H9 (cell line): ENCODE data around the gene MICAL2. TPM values are rescaled to one million over a fixed set of nuclear protein-coding genes. Genes with fewer than 3 reads are reported as not detected.

Source experiments
- DNase-seq: peaks from one replicate; pipeline ENCODE4 v3.0.0-alpha.2; 2017
- H2AFZ ChIP-seq: one replicate; pipeline ENCODE4 v1.6.1; 2013; ENCODE audit warnings: mild to moderate bottlenecking, low read length, control low read depth, moderate library complexity
- H2AK5ac ChIP-seq: 2 replicates; pipeline ENCODE4 v1.6.1; 2013; ENCODE audit warnings: low read length, control low read depth, mixed read lengths; ENCODE audit not compliant: insufficient read length
- H2BK120ac ChIP-seq: one replicate; pipeline ENCODE4 v1.6.1; 2013; ENCODE audit warnings: low read depth, mild to moderate bottlenecking, low read length, control low read depth, inconsistent platforms; ENCODE audit not compliant: poor library complexity, severe bottlenecking
- H2BK12ac ChIP-seq: 2 replicates; pipeline ENCODE4 v1.6.1; 2013; ENCODE audit warnings: low read length, control low read depth, mixed read lengths, low read depth; ENCODE audit not compliant: insufficient read length
- H2BK15ac ChIP-seq: 2 replicates; pipeline ENCODE4 v1.6.1; 2013; ENCODE audit warnings: low read depth, low read length, control low read depth
- H2BK20ac ChIP-seq: one replicate; pipeline ENCODE4 v1.6.1; 2013; ENCODE audit warnings: low read depth, mild to moderate bottlenecking, low read length, control low read depth, inconsistent platforms; ENCODE audit not compliant: poor library complexity, severe bottlenecking
- H2BK5ac ChIP-seq: 2 replicates; pipeline ENCODE4 v1.6.1; 2013; ENCODE audit warnings: low read length, control low read depth, mixed read lengths; ENCODE audit not compliant: insufficient read length
- H3K14ac ChIP-seq: 2 replicates; pipeline ENCODE4 v1.6.1; 2013; ENCODE audit warnings: low read length, control low read depth; ENCODE audit not compliant: insufficient read depth
- H3K18ac ChIP-seq: 2 replicates; pipeline ENCODE4 v1.6.1; 2013; ENCODE audit warnings: low read depth, mild to moderate bottlenecking, mixed read lengths, low read length, control low read depth; ENCODE audit not compliant: insufficient read length
- H3K23ac ChIP-seq: 2 replicates; pipeline ENCODE4 v1.6.1; 2013; ENCODE audit warnings: low read length, control low read depth, mixed read lengths, low read depth; ENCODE audit not compliant: insufficient read length
- H3K23me2 ChIP-seq: 2 replicates; pipeline ENCODE4 v1.6.1; 2013; ENCODE audit warnings: low read depth, mild to moderate bottlenecking, mixed read lengths, low read length, control low read depth; ENCODE audit not compliant: insufficient read length, poor library complexity, severe bottlenecking
- H3K27ac ChIP-seq: 2 replicates; pipeline ENCODE4 v1.5.1; 2013; ENCODE audit warnings: low read length, control low read depth, mixed read lengths, low read depth; ENCODE audit not compliant: insufficient read length
- H3K27me3 ChIP-seq: 2 replicates; pipeline ENCODE4 v1.6.1; 2013; ENCODE audit warnings: low read length, control low read depth, inconsistent platforms; ENCODE audit not compliant: insufficient read depth
- H3K4ac ChIP-seq: 2 replicates; pipeline ENCODE4 v1.6.1; 2013; ENCODE audit warnings: low read depth, mild to moderate bottlenecking, control low read depth, inconsistent platforms, low read length, moderate library complexity
- H3K4me1 ChIP-seq: 2 replicates; pipeline ENCODE4 v1.6.1; 2013; ENCODE audit warnings: low read length, control low read depth, inconsistent platforms; ENCODE audit not compliant: insufficient read depth
- H3K4me2 ChIP-seq: 2 replicates; pipeline ENCODE4 v1.6.1; 2013; ENCODE audit warnings: low read length, control low read depth, mixed read lengths; ENCODE audit not compliant: insufficient read length, insufficient read depth
- H3K56ac ChIP-seq: 2 replicates; pipeline ENCODE4 v1.6.1; 2013; ENCODE audit warnings: low read depth, mild to moderate bottlenecking, mixed read lengths, low read length, control low read depth; ENCODE audit not compliant: insufficient read length
- H3K79me1 ChIP-seq: 2 replicates; pipeline ENCODE4 v1.6.1; 2013; ENCODE audit warnings: low read depth, mild to moderate bottlenecking, moderate library complexity, low read length, control low read depth, inconsistent platforms; ENCODE audit not compliant: insufficient read depth, poor library complexity, severe bottlenecking
- H3K79me2 ChIP-seq: 2 replicates; pipeline ENCODE4 v1.6.1; 2013; ENCODE audit warnings: low read length, control low read depth, inconsistent platforms; ENCODE audit not compliant: insufficient read depth
- H3K9ac ChIP-seq: 2 replicates; pipeline ENCODE4 v1.6.1; 2013; ENCODE audit warnings: low read length, control low read depth, mixed read lengths; ENCODE audit not compliant: insufficient read length; ENCODE audit errors: extremely low read depth
- H3K9me3 ChIP-seq: one replicate; pipeline ENCODE4 v1.6.1; 2013; ENCODE audit warnings: low read depth, low read length, inconsistent platforms; ENCODE audit not compliant: control insufficient read depth
- H3T11ph ChIP-seq: one replicate; pipeline ENCODE4 v1.6.1; 2013; ENCODE audit warnings: mild to moderate bottlenecking, low read length, control low read depth, inconsistent platforms
- H4K20me1 ChIP-seq: one replicate; pipeline ENCODE4 v1.6.1; 2013; ENCODE audit not compliant: control insufficient read depth, insufficient read length, insufficient read depth
- H4K5ac ChIP-seq: 2 replicates; pipeline ENCODE4 v1.6.1; 2013; ENCODE audit warnings: low read depth, mild to moderate bottlenecking, mixed read lengths, low read length, control low read depth; ENCODE audit not compliant: insufficient read length
- H4K8ac ChIP-seq: replicated peaks from 2 replicates; pipeline ENCODE4 v1.6.1; 2013; ENCODE audit warnings: low read length, control low read depth, mixed read lengths, low read depth; ENCODE audit not compliant: insufficient read length
- H4K91ac ChIP-seq: 2 replicates; pipeline ENCODE4 v1.6.1; 2013; ENCODE audit warnings: low read depth, mild to moderate bottlenecking, moderate library complexity, mixed read lengths, low read length, control low read depth; ENCODE audit not compliant: insufficient read length
- H3K27ac Mint-ChIP-seq, 3 experiments: 2 replicates in 2 of 3; 3 replicates in 1 of 3; pipeline ENCODE4 v1.8.0; 2020 to 2021; ENCODE audit warnings: mixed read lengths in 3 of 3, mild to moderate bottlenecking in 1 of 3, moderate library complexity in 1 of 3
- H3K27me3 Mint-ChIP-seq: 2 replicates; pipeline ENCODE4 v1.8.0; 2021; ENCODE audit warnings: low read depth, mild to moderate bottlenecking, moderate library complexity, mixed read lengths
- H3K36me3 Mint-ChIP-seq, 3 experiments: 2 replicates in 2 of 3; 3 replicates in 1 of 3; pipeline ENCODE4 v1.8.0; 2020 to 2021; ENCODE audit warnings: low read depth in 3 of 3, mixed read lengths in 3 of 3; ENCODE audit not compliant: insufficient read depth in 1 of 3
- H3K4me1 Mint-ChIP-seq, 2 experiments: 2 replicates each; pipeline ENCODE4 v1.8.0; 2020; ENCODE audit warnings: mixed read lengths in 2 of 2
- H3K4me3 Mint-ChIP-seq, 2 experiments: 2 replicates in 1 of 2; 3 replicates in 1 of 2; pipeline ENCODE4 v1.8.0; 2020 to 2021; ENCODE audit warnings: mild to moderate bottlenecking in 2 of 2, mixed read lengths in 2 of 2, moderate library complexity in 1 of 2
- H3K9me3 Mint-ChIP-seq, 2 experiments: 2 replicates in 1 of 2; 3 replicates in 1 of 2; pipeline ENCODE4 v1.8.0; 2020; ENCODE audit warnings: mild to moderate bottlenecking in 2 of 2, mixed read lengths in 2 of 2, moderate library complexity in 1 of 2
- CTCF ChIP-seq: fragments of 200-600 bp; sonication (generic); conservative IDR thresholded peaks from 3 replicates; pipeline ENCODE4 v1.8.0; 2021; ENCODE audit warnings: antibody characterized with exemption, mild to moderate bottlenecking
- WGBS: extraction: QIAGEN DNeasy Blood & Tissue Kit; methylation state at CpG from one replicate; pipeline ENCODE4 v1.1.7; 2013; ENCODE audit warnings: missing lambda C conversion rate, low lambda C conversion rate, mixed read lengths; ENCODE audit not compliant: insufficient read length; ENCODE audit errors: extremely low coverage; 5-methylcytosine and 5-hydroxymethylcytosine counted together
- total RNA-seq: library from RNA; stranded (reverse); gene quantifications from 2 replicates; pipeline ENCODE4 v1.2.1, GENCODE V29; 2021

The MICAL2 gene
- total RNA-seq, 1 experiment from 2014 or later: 4.7 TPM

GRCh38 chr11:12248330-12248729, 137.9 kb downstream of the MICAL2 start:
- Mint-ChIP-seq H3K27ac (peak overlapping the region; percentile 8 to 90 (median 74); a peak in 4 of 7 replicates), H3K9me3 (no peaks in the 10 kb centered on the region), H3K4me3 (no peak overlapping the region), H3K4me1 (peaks cover 56 to 66% of the 10 kb centered on the region in 2 experiments), H3K36me3 (peaks cover 0 to 10% (median 0%) of the 10 kb centered on the region in 3 experiments; a peak in 1 of 7 replicates), H3K27me3 (peaks cover 4% of the 10 kb centered on the region)
- Histone ChIP-seq H4K91ac (no peak overlapping the region), H3T11ph (no peak overlapping the region), H4K5ac (no peak overlapping the region), H4K8ac (no peak overlapping the region), H3K4ac (no peak overlapping the region), H2BK5ac (no peak overlapping the region), H3K23me2 (no peaks in the 10 kb centered on the region), H3K4me1 (peaks cover 4% of the 10 kb centered on the region; the same call in 1 of the 2 replicates), H2BK15ac (no peak overlapping the region), H2AK5ac (no peak overlapping the region), H2BK20ac (no peak overlapping the region), H2BK120ac (no peak overlapping the region), H3K23ac (no peak overlapping the region), H3K79me1 (no peaks in the 10 kb centered on the region), H4K20me1 (no peaks in the 10 kb centered on the region), H2AFZ (no peak overlapping the region), H3K9ac (no peak overlapping the region), H3K9me3 (no peaks in the 10 kb centered on the region), H3K56ac (no peak overlapping the region), H3K14ac (no peak overlapping the region), H2BK12ac (no peak overlapping the region), H3K4me2 (no peak overlapping the region), H3K27ac (no peak overlapping the region), H3K79me2 (no peaks in the 10 kb centered on the region), H3K27me3 (no peaks in the 10 kb centered on the region), H3K18ac (no peak overlapping the region)
- no peak for TF ChIP-seq CTCF
- no CpG with 5 or more reads among the region's 5 CpGs for WGBS
- DNase-seq: no peak
